Measurements from ENCODE around the gene BORCS6. TPM values are rescaled to one million over a fixed set of nuclear protein-coding genes. Genes with fewer than 3 reads are reported as not detected.

The BORCS6 gene
- total RNA-seq, 2 donors from 2014 or later: 10.2 to 10.8 TPM

DNA sequence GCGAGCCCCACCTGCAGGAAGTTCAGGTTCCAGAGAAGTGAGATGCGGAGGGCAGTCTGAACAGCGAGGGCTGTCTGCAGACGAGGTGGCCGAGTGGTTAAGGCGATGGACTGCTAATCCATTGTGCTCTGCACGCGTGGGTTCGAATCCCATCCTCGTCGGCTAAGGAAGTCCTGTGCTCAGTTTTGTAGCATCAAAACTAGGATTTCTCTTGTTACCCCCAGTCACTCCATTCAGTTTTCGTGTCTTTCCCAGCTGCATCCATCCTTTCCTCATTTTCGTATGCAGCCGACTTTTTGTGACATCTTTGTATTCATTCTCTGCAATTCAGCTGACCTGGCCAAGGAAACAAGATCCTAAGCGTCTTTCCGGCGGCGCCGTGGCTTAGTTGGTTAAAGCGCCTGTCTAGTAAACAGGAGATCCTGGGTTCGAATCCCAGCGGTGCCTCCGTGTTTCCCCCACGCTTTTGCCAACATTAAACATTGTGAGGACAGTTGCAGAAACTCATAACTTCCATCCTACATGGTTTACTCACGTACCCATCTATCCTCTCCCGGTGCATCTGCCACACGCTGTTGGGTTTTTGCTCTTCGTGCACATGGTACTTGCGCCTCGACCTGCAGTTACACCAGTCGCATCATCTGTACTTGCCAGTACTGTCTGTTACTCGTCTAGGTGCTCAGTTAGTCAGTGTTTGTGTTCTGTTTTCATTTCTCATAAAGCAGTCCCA is 3.0 kb downstream of the BORCS6 start:
- peak; percentile 97 for DNase-seq (ENCODE audit: low spot score)
- H3K4me1 ChIP-seq: peaks cover 0 to 36% of the 10 kb centered on the region in 2 donors
- TF ChIP-seq, protein P1, sequence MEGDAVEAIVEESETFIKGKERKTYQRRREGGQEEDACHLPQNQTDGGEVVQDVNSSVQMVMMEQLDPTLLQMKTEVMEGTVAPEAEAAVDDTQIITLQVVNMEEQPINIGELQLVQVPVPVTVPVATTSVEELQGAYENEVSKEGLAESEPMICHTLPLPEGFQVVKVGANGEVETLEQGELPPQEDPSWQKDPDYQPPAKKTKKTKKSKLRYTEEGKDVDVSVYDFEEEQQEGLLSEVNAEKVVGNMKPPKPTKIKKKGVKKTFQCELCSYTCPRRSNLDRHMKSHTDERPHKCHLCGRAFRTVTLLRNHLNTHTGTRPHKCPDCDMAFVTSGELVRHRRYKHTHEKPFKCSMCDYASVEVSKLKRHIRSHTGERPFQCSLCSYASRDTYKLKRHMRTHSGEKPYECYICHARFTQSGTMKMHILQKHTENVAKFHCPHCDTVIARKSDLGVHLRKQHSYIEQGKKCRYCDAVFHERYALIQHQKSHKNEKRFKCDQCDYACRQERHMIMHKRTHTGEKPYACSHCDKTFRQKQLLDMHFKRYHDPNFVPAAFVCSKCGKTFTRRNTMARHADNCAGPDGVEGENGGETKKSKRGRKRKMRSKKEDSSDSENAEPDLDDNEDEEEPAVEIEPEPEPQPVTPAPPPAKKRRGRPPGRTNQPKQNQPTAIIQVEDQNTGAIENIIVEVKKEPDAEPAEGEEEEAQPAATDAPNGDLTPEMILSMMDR (IDR thresholded peaks at IDR 0.05): peak in 1 of 2 donors; percentile 15

DNA sequence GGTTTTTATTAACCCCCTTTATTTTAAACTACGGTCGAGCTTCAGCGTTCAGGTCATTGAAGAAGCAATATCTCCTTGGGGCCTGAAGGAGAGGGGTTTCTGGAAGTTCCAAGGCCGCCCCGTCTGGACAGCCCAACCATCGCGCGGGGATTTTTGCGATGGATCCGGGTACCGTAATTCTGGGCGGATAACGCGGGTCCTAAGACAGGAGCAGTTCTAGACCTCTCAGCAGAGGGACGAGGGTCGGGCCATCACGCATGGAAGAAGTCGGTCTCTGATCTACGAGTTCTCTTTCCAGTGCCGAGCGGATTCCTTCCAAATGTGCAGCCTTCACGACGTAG is 3.6 kb downstream of the BORCS6 start:
- H3K9me3 ChIP-seq: no peaks in the 10 kb centered on the region
- no peak for DNase-seq (ENCODE audit: low spot score)
- H3K27ac ChIP-seq: peak overlapping the region; percentile 99
- no peaks in the 10 kb centered on the region for H3K27me3 ChIP-seq
- peaks cover 0 to 31% of the 10 kb centered on the region in 2 donors for H3K4me1 ChIP-seq
- TF ChIP-seq, protein P1 (IDR thresholded peaks at IDR 0.05): peak in 1 of 2 donors; percentile 65
- no peaks in the 10 kb centered on the region for H3K36me3 ChIP-seq
- H3K4me3 ChIP-seq: peak overlapping the region; percentile 78 to 92

More for the DNA sequence above, 3.0 kb downstream of the BORCS6 start:
- Histone ChIP-seq H3K27me3 (no peaks in the 10 kb centered on the region), H3K36me3 (no peaks in the 10 kb centered on the region), H3K4me3 (peak overlapping the region; percentile 78 to 92), H3K9me3 (no peaks in the 10 kb centered on the region), H3K27ac (peak overlapping the region; percentile 99)

DNA sequence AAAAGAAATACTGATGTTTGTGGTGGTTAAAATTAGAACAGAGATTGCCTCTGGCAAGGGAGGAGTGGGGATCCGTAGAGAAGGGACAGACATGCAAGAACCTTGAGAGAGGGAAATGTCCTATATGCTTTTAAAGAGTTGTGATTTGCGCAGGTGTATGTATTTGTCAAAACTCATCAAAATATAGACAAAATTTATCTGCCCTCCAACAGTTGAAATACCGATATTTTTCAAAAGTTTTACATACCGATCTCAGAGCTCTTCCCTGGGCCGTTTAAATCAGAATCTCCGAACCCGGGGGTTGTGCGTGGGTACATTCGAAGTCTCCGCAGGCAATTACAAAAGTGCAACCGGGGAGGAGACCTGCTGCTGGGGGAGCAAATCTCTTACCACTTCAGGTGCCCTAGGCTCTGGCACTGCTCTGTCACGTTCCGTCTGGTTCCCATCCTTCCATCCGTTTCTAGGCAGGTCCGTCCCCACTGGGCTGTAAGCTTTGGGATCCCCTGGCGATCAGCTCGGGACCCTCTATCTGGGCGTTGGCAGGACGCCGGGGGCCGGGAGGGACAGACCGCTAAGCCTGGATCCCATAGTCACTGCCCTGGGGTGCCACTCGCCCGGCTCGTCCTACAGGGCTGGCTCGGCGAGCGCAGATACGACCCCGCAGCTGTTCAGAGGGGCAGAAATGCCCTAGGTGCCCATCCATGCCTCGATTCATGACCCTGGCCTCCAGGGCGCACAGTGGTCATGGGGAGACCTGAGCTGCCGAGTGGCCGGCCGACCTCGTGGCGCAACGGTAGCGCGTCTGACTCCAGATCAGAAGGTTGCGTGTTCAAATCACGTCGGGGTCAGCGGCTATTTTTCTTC is 4.2 kb downstream of the BORCS6 start:
- Histone ChIP-seq H3K4me1 (peaks cover 0 to 25% of the 10 kb centered on the region in 2 donors), H3K27me3 (no peaks in the 10 kb centered on the region), H3K4me3 (peak overlapping the region; percentile 78 to 92), H3K27ac (peak overlapping the region; percentile 99), H3K9me3 (no peaks in the 10 kb centered on the region), H3K36me3 (no peaks in the 10 kb centered on the region)
- peak; percentile 97 for DNase-seq (ENCODE audit: low spot score)
- TF ChIP-seq, protein P1 (IDR thresholded peaks at IDR 0.05): no peak

DNA sequence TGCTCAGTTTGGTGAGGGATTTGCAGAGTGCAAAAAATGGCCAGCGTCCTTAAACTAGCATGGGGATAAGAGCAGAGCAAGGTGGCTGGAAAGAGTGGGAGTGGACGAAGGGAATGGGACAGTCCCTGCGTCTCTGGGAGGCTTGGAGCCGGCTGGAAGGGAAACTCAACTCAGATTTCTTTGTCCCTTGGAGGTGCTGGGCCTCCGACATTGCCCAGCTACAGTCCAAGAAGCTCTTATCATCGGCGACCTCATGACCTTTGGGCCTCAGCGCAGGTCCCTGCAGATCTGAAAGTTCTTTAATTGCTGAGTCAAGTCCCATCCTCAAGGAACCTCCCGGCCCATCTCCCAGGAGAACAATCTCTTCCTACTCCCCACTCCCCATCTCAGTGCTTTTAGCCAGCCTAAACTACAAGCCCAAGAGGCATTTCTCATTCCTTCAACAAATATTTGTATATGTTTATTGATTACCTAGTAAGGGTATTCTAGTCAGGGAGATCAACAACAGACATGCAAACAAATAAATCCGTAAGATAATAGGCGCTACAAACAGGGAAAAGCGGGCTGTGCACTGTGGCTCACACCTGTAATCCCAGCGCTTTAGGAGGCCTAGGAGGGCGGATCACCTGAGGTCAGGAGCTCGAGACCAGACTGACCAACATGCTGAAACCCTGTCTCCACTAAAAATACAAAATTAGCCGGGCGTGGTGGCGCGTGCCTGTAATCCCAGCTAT is 12.8 kb downstream of the BORCS6 start:
- Histone ChIP-seq H3K36me3 (no peaks in the 10 kb centered on the region), H3K27me3 (no peaks in the 10 kb centered on the region), H3K27ac (peak overlapping the region; percentile 74), H3K9me3 (no peaks in the 10 kb centered on the region), H3K4me1 (peaks cover 0 to 34% of the 10 kb centered on the region in 2 donors), H3K4me3 (peak overlapping the region; percentile 49 to 67)
- no peak for DNase-seq (ENCODE audit: low spot score)
- TF ChIP-seq, protein P1 (IDR thresholded peaks at IDR 0.05): no peak

DNA sequence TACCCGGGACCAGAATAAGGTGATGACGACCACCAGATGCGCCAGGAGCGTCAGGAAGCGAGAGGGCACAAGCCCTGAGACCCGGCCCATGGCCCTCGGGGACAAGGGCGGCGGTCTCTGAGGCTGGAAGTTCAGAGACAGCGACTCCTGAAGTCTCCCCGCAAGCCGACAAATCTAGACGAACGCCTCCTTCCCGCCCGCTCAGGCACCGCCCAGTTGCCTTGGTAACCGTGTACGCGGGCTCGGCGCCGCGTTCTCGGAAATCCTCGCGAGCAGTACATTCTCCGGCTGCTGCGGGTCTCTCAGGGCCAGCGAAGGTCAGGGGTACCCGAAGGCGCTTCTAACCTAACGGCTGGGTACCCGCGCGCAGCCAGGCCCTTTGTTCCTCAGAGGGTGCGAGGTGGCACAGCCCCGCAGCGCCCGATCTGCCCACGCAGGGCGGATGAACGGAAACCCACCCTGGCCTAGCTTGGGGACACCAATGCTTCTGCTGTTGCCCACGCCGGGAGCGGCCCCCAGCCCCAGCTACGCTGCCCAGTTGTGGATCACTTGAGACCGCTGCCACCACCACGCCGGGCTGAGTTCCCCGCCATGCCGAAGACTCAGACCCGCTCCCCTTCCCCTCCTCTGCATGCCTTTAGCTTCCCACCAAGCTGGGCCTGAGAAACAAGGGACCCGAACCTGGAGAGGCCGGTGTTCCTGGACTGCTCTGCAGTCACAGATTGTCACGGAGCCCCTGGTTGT is 13.6 kb downstream of the BORCS6 start, which contains the start of gene TMEM107:
TSS of gene TMEM107 (minus strand) at position 184 of the 744 bp plus-strand sequence. CDS start at position 90, 94 bp downstream.
- TF ChIP-seq, protein P1 (IDR thresholded peaks at IDR 0.05): no peak

More for the DNA sequence above, 13.6 kb downstream of the BORCS6 start, which contains the start of gene TMEM107:
- Histone ChIP-seq H3K36me3 (no peaks in the 10 kb centered on the region), H3K4me3 (peak within 1 kb of the TSS; percentile 49 to 67), H3K27ac (peak within 1 kb of the TSS; percentile 74), H3K9me3 (no peaks in the 10 kb centered on the region), H3K27me3 (no peaks in the 10 kb centered on the region), H3K4me1 (peaks cover 0 to 34% of the 10 kb centered on the region in 2 donors)
- DNase-seq (ENCODE audit: low spot score): peak; percentile 91
